ENCODE data around the gene CCDC152. TPM values are rescaled to one million over a fixed set of nuclear protein-coding genes. Genes with fewer than 3 reads are reported as not detected.

CCDC152 gene
- total RNA-seq, 4 donors from 2014 or later, result 0.07 to 0.29 (median 0.25) TPM; not detected in 1

DNA sequence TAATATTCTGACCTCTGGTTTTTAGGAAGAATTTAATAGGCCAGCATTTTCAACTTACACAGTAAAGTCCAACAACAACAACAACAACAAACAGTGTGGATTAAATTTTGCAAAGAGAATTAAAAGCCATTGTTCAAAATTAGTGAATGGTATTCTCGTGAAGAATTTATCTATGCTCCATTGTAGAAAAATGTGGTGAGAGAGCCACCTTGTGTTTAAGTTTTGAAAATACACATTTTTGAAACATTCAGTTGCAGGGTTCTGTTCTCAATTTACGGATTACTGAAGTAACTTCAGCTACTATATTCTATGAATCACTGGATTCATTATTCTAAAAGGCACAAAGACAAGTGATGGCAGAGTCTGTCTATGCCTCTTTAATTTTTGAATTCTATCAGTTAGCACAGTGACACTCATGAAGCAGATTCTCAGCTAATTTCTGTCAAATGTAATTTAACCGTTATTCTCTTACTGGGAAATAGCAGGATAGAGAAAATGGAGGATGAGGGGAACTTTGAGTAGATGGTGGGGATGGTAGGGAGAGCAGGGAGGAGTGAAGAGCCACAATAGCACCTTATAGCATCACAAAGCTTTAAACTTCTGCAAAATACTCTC is 11.0 kb downstream of the CCDC152 start:
- no peak for DNase-seq (ENCODE audit: low spot score in 2 of 2)
- intact Hi-C loops (cut with DNase I; ENCODE audit: low total_unique reads), result no loop called here
- no peak for TF ChIP-seq POLR2A (IDR thresholded peaks at IDR 0.05)
- TF ChIP-seq, protein P1, sequence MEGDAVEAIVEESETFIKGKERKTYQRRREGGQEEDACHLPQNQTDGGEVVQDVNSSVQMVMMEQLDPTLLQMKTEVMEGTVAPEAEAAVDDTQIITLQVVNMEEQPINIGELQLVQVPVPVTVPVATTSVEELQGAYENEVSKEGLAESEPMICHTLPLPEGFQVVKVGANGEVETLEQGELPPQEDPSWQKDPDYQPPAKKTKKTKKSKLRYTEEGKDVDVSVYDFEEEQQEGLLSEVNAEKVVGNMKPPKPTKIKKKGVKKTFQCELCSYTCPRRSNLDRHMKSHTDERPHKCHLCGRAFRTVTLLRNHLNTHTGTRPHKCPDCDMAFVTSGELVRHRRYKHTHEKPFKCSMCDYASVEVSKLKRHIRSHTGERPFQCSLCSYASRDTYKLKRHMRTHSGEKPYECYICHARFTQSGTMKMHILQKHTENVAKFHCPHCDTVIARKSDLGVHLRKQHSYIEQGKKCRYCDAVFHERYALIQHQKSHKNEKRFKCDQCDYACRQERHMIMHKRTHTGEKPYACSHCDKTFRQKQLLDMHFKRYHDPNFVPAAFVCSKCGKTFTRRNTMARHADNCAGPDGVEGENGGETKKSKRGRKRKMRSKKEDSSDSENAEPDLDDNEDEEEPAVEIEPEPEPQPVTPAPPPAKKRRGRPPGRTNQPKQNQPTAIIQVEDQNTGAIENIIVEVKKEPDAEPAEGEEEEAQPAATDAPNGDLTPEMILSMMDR (IDR thresholded peaks at IDR 0.05), result no peak
- 29 to 32% methylated on average over 3 of the region's 3 CpGs for WGBS, 2 donors
- H3K4me3 ChIP-seq (ENCODE audit: low read depth, poor library complexity, severe bottlenecking), result no peak overlapping the region

DNA sequence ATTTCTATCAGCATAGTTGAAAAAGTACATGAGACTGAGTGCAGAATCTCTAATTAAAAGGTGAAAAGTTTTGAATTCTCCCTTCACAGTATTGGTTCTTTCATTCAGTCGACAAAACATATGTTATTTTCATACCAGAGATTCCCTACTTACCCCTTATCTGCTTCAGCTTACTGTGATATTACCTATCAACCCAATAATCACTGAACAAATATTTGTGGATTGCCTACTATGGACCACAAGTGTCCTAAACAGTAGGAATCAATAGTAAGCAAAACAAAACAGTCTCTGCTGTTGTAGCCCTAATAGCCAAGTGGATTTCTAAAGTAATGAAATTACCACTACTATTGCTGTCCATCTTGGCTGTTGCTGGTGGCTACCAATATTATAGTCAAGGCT is 11.5 kb downstream of the CCDC152 start:
- DNase-seq (ENCODE audit: low spot score in 2 of 2), result no peak
- H3K4me3 ChIP-seq (ENCODE audit: low read depth, poor library complexity, severe bottlenecking), result no peak overlapping the region
- intact Hi-C loops (cut with DNase I; ENCODE audit: low total_unique reads), result no loop called here
- 41 to 47% methylated on average over 1 of the region's 1 CpG for WGBS, 2 donors
- TF ChIP-seq, protein P1 (IDR thresholded peaks at IDR 0.05), result no peak
- no peak for TF ChIP-seq POLR2A (IDR thresholded peaks at IDR 0.05)

DNA sequence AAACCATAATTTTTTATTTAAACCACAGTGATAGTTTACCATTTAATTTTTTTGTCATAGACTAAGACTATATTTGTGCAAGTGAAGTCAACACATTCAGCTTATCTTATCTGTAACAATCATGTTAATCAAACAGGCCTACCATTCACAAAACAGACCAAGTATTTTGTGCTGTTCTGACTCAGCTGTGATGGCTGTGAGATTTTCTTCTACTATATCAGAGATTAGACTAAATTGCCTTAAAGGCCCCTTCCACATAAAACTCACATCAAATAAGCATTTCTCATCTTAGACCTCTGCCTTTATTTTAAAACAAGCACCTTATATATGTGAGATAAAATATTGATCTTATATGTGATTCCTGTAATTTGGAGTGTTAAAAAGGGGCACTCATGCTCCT is 13.4 kb downstream of the CCDC152 start:
- DNase-seq (ENCODE audit: low spot score in 2 of 2), result no peak
- intact Hi-C loops (cut with DNase I; ENCODE audit: low total_unique reads), result no loop called here
- no peak overlapping the region for H3K4me3 ChIP-seq (ENCODE audit: low read depth, poor library complexity, severe bottlenecking)

DNA sequence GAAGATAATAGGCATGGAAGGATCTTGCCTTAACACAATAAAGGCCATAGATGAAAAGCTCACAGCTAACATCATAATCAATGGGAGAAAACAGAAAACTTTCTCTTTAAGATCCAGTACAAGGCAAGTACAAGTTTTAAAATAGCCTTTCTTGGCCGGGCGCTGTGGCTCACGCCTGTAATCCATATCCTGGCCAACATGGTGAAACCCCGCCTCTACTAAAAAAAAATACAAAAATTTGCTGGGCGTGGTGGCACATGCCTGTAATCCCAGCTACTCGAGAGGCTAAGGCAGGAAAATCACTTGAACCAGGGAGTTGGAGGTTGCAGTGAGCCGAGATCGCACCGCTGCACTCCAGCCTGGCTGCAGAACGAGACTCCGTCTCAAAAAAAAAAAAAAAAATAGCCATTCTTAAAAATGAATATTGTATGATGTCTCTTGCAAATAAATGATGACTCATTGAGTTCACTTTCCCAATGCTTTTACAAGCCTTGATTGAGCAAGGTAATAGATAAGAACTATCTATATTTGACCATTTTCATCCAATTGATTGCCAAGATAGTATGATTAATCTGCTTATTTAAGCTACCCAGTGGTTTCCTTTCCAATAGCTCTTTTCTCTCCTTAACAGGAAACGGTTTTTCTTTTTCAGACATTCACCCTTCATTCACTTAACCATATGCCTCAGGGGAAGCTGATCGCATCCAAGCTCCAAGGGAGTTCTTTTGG is 15.8 kb downstream of the CCDC152 start:
- intact Hi-C loops (cut with DNase I; ENCODE audit: low total_unique reads), result no loop called here
- H3K4me3 ChIP-seq (ENCODE audit: low read depth, poor library complexity, severe bottlenecking), result no peak overlapping the region
- peak; percentile 18 to 80 for DNase-seq (ENCODE audit: low spot score in 2 of 2)
- WGBS, 2 donors, result 24 to 38% methylated on average over 13 of the region's 13 CpGs
- no peak for TF ChIP-seq POLR2A (IDR thresholded peaks at IDR 0.05)
- TF ChIP-seq, protein P1 (IDR thresholded peaks at IDR 0.05), result no peak

More for the DNA sequence above, 13.4 kb downstream of the CCDC152 start:
- TF ChIP-seq POLR2A (IDR thresholded peaks at IDR 0.05), result no peak
- TF ChIP-seq, protein P1 (IDR thresholded peaks at IDR 0.05), result no peak

DNA sequence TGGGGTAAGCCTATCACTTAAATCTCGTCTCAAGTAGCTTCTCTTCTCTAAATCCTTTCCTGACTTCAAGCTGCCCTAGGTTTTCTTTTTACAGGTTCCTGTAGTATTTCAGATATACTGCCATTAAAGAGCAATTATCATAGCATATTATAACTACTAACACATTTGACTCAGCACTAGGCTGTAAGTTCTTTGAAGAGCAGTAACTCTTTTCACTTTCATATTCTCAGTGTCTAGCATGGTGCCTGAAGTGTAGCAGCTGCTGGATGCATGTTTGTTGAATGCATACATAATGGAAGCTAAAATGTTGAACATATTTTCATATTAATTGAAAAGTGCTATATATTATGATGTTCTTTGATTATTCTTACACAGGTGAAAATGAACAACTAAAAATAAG is 22.5 kb downstream of the CCDC152 start:
- TF ChIP-seq, protein P1 (IDR thresholded peaks at IDR 0.05), result no peak
- no peak for TF ChIP-seq POLR2A (IDR thresholded peaks at IDR 0.05)
- intact Hi-C loops (cut with DNase I; ENCODE audit: low total_unique reads), result no loop called here
- H3K4me3 ChIP-seq (ENCODE audit: low read depth, poor library complexity, severe bottlenecking), result no peak overlapping the region
- WGBS, 2 donors, result 71 to 87% methylated on average over 1 of the region's 1 CpG
- DNase-seq (ENCODE audit: low spot score in 2 of 2), result no peak
